COR-L47 (cell line): ENCODE results near the gene RBFOX1.

Experiments used
- DNase-seq: peaks from one replicate; lab custom pipeline; 2025; lab: John Stamatoyannopoulos, UW

Gene RBFOX1

GRCh38 chr16:7420843-7421242 lies 88.2 kb downstream of the RBFOX1 start:
- DNase-seq, result no peak

DNA sequence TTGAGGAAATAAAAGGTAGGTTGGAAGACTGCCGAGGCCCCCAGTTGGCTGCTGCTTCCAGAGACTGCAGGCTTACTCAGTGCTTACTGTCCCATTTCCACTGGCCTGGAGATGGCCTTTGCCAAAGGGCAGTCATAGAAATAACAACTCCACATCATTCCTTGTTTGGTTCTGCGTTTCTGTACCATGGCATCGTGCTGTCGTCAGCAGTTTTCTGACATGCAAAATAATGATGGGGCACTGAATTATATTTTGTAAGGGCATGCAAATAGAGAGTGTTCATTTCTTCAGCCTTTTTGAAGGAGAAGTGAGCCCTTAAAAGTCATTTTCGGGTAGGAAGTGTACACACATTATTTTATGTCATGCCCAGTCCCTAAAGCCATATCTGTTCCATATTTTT lies 88.9 kb downstream of the RBFOX1 start:
- DNase-seq, result no peak

DNA sequence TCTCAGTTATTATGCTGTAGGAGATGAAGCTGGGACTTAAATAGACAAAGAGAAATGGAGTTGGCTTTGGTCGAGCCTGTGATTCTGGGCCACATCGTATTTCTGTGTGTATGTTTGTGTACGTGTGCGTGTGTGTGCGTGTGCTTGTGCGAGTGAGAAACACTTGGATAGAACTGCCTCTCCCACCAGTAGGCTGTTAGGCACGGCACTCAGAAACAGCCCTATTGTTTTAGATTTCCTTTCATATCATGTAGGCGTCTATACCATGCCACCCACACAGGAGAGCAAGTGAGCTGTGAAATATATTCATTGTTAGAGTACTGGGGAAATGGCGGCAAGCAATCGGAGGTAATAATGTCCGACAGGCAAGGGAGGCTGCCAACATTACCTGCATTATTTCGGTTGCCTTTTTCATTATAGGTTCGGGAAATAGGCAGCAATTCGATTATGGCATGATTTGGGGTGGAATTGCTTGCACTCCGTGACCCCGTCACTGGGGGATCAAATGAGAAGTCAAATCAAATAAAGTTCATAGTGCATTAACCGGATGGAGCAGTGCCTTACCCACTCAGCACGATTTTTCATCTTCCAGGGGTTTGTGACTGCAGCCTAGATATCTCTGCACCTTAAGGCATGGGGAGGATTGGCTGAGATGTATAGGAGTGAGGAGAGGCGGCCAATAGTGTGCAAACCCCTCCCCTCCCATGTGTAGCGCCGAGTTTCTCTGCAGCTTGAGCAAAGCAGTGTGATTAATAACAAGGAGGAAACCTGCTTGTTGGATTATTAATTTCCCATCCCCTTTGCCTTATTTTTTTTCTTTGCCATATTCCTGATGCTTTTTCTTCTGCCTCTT lies 89.6 kb downstream of the RBFOX1 start:
- DNase-seq, result no peak

DNA sequence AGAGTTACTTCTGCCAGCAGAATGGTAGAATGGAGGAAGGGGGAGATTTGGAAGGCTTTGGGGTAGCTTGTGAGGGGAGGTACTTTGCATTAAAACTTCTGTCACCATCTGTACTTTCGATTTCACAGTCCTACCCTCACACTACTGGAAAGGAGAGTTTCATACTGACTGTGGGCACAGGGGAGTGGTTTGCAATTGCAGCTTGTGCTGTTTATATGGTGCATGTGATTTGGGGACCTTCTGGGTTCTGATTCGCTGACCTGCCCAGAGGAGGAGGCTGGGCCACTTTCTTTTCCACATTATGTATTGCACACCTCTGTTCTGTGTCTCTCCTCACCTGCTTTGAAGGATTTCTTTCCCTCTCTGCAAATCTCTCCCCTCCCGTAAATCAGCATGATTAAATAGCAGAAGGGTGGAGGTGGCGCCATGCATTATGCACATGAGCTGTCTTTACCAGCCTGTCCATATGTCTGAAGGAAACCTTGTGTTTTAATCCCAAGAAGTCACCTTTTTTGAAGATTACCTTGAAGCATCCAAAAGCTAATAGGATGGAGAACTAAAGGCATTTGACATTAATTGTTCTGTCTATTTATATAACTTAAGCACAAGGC lies 90.9 kb downstream of the RBFOX1 start:
- DNase-seq, result no peak

DNA sequence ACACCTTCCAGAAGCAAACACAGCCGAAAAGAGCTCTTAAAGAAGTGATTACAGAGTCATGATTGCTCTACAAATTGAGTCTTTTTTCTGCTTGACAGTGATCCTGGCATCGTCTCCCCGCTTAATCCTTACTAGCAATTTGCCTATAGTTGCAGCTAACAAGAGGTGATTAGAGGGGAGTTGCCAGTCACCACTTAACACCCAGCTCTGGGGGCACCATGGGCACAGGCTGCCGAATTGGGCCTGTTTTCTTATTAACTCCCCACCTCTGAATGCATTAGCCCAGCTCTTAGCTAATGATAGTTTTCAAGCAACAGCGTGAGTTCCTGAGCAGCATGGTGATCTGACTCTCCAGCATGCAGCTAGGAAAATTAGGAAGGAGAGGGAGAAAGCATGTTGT lies 93.5 kb downstream of the RBFOX1 start:
- no peak for DNase-seq

GRCh38 chr16:7431723-7432122 lies 99.1 kb downstream of the RBFOX1 start:
- DNase-seq, result no peak

DNA sequence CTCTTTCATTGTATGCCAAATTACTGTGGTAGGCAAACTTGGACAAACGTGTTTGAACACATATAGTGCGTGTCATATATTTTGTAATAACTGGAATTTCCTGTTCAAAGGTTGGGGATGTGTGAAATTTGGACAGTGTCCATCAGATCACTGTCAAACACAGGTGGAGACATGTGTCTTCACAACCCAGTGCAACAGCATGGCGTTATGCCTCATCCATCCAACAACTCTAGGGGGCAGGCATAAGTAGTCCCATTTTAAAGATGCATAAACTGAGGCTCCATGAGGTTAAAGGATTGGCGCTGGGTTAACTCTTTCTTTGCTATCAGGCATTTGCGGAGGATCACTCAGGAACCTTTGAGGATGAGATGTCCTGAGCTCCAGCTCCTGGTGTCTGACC lies 103.7 kb downstream of the RBFOX1 start:
- no peak for DNase-seq

GRCh38 chr16:7437135-7437804 lies 104.6 kb downstream of the RBFOX1 start:
- DNase-seq, result no peak

GRCh38 chr16:7437843-7438242 lies 105.2 kb downstream of the RBFOX1 start:
- no peak for DNase-seq

- no peak for DNase-seq
Observed at GRCh38 chr16:7438601-7439000, 106.0 kb downstream of the RBFOX1 start.

- DNase-seq, result no peak
Observed at GRCh38 chr16:7439518-7439917, 106.9 kb downstream of the RBFOX1 start.

- no peak for DNase-seq
Observed at GRCh38 chr16:7440886-7441400, 108.3 kb downstream of the RBFOX1 start.

DNA sequence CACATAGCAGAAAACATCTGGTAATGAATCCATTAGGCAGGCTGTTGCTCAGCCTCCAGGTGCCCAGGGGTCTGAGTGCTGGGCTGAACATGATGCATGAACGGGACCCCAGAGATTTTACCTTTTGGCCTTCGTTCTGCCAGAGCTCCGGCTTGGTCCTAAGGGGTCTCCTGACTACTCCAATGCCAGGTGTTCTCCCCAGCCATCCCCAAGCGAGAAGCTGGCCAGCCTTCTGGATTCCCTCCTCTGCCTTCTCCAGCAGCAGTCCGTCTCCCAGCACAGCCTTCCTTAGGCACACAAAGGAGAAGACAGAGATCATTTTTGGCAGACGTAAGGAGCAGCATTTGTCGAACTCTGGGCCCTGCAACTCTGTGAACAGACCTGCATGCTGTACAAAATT lies 109.4 kb downstream of the RBFOX1 start:
- DNase-seq, result no peak

DNA sequence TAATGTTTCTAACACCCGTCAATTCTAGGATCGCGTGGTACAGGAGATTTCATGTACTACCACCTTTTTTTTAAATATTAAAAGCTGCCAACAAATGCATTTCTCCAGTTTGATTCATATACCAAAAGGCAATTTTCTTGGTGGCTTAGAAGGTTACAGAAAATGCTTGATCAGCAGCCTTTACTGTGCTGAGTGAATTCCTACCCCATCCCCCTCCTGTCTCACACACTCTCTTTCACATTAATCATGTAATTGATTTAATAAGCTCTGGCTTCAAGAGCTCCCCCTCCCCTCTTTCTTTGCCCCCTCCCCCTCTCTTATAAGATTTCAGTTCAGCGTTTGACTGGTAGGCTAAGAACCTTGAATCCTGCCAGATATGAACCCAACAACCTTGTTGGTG lies 110.5 kb downstream of the RBFOX1 start:
- no peak for DNase-seq

DNA sequence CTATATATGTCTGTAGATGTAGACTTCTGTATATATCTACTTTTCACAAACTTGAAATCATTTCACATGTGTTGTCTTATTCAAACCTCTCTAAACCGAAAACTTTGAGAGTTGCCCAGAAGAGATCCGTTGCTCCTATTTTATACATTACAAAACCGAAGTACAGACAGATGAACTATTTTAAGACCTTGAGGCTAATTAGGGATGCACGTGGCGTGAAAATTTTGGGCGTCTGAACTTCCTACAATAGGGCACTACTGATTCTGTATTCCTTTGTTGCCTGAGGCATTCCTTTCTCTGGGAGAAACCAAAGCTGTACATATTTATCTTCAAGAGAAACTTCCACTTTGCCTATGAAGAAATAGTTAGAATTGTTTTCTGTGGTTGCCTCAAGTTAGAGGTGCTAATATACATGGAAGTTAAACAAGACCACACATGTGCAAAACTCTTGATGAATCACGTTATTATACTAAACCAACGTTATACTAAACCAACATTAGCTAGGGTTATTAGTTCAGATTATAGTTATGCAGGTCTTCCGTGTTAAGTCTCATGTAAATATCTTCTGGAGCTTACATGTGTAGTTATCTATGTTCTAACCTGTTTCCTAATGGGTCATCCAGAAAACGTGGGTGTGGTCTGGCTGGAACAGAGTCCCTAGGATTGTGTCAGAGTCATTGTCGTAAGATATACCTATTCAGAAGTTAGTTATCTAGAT lies 111.2 kb downstream of the RBFOX1 start:
- DNase-seq, result no peak

DNA sequence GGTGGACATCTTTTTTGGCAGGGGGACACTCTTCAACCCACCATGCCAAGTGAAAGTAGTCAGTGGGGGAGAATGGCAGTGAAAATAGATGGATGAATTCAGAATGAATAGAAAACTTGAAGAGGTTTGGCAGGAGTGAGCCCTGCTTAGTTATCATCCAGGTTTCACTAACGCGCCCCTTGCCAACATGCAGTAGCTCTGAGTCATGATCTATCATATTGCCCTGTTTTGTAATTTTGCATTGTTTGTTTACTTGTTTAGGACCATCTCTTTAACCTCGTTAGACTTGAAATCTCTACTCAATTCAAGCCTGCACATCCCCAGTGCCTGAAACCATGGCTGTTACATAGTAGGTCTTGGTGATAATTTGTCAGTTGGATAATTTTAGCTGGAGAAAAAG lies 116.7 kb downstream of the RBFOX1 start:
- DNase-seq, result no peak

GRCh38 chr16:7449808-7450207 lies 117.2 kb downstream of the RBFOX1 start:
- DNase-seq, result no peak

DNA sequence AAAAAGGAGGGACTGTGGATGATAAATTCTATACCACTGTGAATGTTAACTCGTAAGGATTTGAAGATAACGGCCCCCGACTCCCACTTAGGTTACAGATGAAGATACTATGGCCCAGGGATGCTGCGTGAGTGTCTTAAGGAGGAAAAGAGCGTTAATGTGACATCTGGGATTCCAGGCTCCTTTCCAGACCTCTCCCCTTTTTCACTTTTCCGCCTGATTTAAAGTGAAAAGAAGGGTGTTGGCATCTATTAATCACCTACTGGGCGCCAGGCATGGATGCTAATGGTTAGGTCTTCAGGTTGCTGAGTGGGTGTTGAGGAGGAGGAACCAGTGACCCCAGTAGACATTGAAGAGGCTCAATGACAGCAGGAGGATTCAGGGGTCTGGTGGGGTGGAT lies 117.8 kb downstream of the RBFOX1 start:
- DNase-seq, result no peak

- no peak for DNase-seq
Observed at GRCh38 chr16:7452090-7452489, 119.4 kb downstream of the RBFOX1 start.

DNA sequence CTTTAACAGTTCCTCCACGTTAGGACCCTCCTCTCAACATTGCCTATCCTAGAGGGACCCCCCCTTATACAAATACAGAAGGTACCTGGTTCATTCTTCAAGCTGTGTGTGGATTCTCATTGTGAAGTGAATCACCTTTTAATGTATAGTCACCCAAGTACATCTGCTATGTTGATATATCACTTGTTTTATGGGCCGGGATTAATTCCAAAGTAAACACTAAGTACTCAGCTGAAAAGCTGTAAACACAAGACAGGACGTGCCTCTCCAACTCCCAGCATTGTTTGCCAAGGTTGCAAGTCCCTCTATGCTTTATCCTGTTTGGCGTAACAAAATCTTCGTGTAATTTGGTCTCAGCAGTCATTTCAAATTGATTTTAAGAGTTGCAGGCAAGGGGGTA lies 123.6 kb downstream of the RBFOX1 start:
- DNase-seq, result peak; percentile 68

- DNase-seq, result no peak
Observed at GRCh38 chr16:7458144-7458543, 125.5 kb downstream of the RBFOX1 start.

DNA sequence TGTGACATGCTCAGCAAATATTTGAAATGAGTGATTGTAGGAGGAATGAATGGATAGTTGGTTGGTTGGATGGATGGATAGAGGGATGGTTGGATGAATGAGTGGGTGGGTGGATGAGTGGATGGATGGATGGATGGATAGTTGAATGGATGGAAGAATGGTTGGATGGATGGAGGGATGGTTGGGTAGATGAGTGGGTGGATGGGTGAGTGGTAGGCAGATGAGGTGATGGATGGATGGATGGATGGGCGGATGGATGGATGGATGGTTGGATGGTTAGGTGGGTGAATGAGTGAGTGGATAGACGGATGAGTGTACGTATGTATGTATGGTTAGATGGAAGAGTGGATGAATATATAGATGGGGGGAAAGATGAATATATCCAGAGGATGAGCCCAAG lies 137.7 kb downstream of the RBFOX1 start:
- no peak for DNase-seq
